ENCODE measurements around the gene TNFRSF13B. TPM values are rescaled to one million over a fixed set of nuclear protein-coding genes. Genes with fewer than 3 reads are reported as not detected.

Gene TNFRSF13B
- polyA plus RNA-seq, 1 donor (not counting 4 experiments of a cell fraction or from before 2014, with no cell fraction given), result not detected

- Histone ChIP-seq H3K4me3 (ENCODE audit: control insufficient read depth in 2 of 3, extremely low read depth in 1 of 3, insufficient read depth in 2 of 3, low read depth in 1 of 3, low read length in 3 of 3) (no peak overlapping the region), H3K4me1 (ENCODE audit: control insufficient read depth, extremely low read depth, insufficient read depth, low read length) (no peaks in the 10 kb centered on the region), H3K27me3 (ENCODE audit: control insufficient read depth, extremely low read depth, insufficient read depth, low read length) (peaks cover 26% of the 10 kb centered on the region), H3K4me2 (ENCODE audit: control insufficient read depth, extremely low read depth, insufficient read depth, low read depth, low read length) (no peak overlapping the region), H2AFZ (ENCODE audit: control insufficient read depth, low read length) (no peak overlapping the region), H3K79me2 (ENCODE audit: control insufficient read depth, insufficient read depth, low read length) (no peaks in the 10 kb centered on the region), H3K9me1 (ENCODE audit: control insufficient read depth, extremely low read depth, insufficient read depth, low read length) (no peaks in the 10 kb centered on the region), H3K36me3 (ENCODE audit: control insufficient read depth in 2 of 2, extremely low read depth in 1 of 2, insufficient read depth in 2 of 2, low read length in 2 of 2) (no peaks in the 10 kb centered on the region), H3K9me3 (ENCODE audit: control insufficient read depth, low read depth, low read length) (no peaks in the 10 kb centered on the region), H3K9ac (ENCODE audit: control insufficient read depth, extremely low read depth, insufficient read depth, low read length) (no peak overlapping the region), H4K20me1 (ENCODE audit: control insufficient read depth, extremely low read depth, insufficient read depth, low read length) (no peaks in the 10 kb centered on the region), H3K27ac (ENCODE audit: control insufficient read depth, insufficient read depth, low read length) (no peak overlapping the region)
- DNase-seq (ENCODE audit: low read depth, low spot score), result no peak
- no peak for FAIRE-seq
- dilution Hi-C loops (cut with MboI; ENCODE audit: extremely low pct_ligation_motif_present, low sequenced_read_pairs), result no loop called here
- TF ChIP-seq EZH2 (IDR thresholded peaks at IDR 0.05; ENCODE audit: low read length) (no peak), CTCF (optimal IDR thresholded peaks at IDR 0.05 in 1 of 3, IDR thresholded peaks at IDR 0.05 in 1 of 3, conservative IDR thresholded peaks at IDR 0.05 in 1 of 3; ENCODE audit: extremely low read depth in 1 of 3, insufficient read depth in 2 of 3, low read length in 3 of 3) (no peak)
Measured at GRCh38 chr17:16940116-16940881, 31.6 kb downstream of the TNFRSF13B start.

GRCh38 chr17:16939606-16940115 lies 32.3 kb downstream of the TNFRSF13B start:
- H3K27ac ChIP-seq (ENCODE audit: control insufficient read depth, insufficient read depth, low read length), result no peak overlapping the region
- no peak overlapping the region for H3K9ac ChIP-seq (ENCODE audit: control insufficient read depth, extremely low read depth, insufficient read depth, low read length)
- H3K36me3 ChIP-seq (ENCODE audit: control insufficient read depth in 2 of 2, extremely low read depth in 1 of 2, insufficient read depth in 2 of 2, low read length in 2 of 2), result no peaks in the 10 kb centered on the region
- H4K20me1 ChIP-seq (ENCODE audit: control insufficient read depth, extremely low read depth, insufficient read depth, low read length), result no peaks in the 10 kb centered on the region
- no peaks in the 10 kb centered on the region for H3K79me2 ChIP-seq (ENCODE audit: control insufficient read depth, insufficient read depth, low read length)
- no peak for FAIRE-seq
- dilution Hi-C loops (cut with MboI; ENCODE audit: extremely low pct_ligation_motif_present, low sequenced_read_pairs), result no loop called here
- H3K4me3 ChIP-seq (ENCODE audit: control insufficient read depth in 2 of 3, extremely low read depth in 1 of 3, insufficient read depth in 2 of 3, low read depth in 1 of 3, low read length in 3 of 3), result no peak overlapping the region
- no peak overlapping the region for H3K4me2 ChIP-seq (ENCODE audit: control insufficient read depth, extremely low read depth, insufficient read depth, low read depth, low read length)
- H2AFZ ChIP-seq (ENCODE audit: control insufficient read depth, low read length), result no peak overlapping the region
- DNase-seq (ENCODE audit: low read depth, low spot score), result no peak
- H3K9me1 ChIP-seq (ENCODE audit: control insufficient read depth, extremely low read depth, insufficient read depth, low read length), result no peaks in the 10 kb centered on the region
- H3K4me1 ChIP-seq (ENCODE audit: control insufficient read depth, extremely low read depth, insufficient read depth, low read length), result no peaks in the 10 kb centered on the region
- TF ChIP-seq EZH2 (IDR thresholded peaks at IDR 0.05; ENCODE audit: low read length) (no peak), CTCF (optimal IDR thresholded peaks at IDR 0.05 in 1 of 3, IDR thresholded peaks at IDR 0.05 in 1 of 3, conservative IDR thresholded peaks at IDR 0.05 in 1 of 3; ENCODE audit: extremely low read depth in 1 of 3, insufficient read depth in 2 of 3, low read length in 3 of 3) (no peak)
- no peaks in the 10 kb centered on the region for H3K9me3 ChIP-seq (ENCODE audit: control insufficient read depth, low read depth, low read length)
- H3K27me3 ChIP-seq (ENCODE audit: control insufficient read depth, extremely low read depth, insufficient read depth, low read length), result peaks cover 20% of the 10 kb centered on the region
